HEK293 (cell line): ENCODE measurements around the gene CACNB4.

Experiments
- KLF7 ChIP-seq: fragments of 450-650 bp; formaldehyde crosslinking; IDR thresholded peaks from 2 replicates; pipeline ENCODE4 v1.5.1; 2016; ENCODE audit warnings: missing biosample characterization, missing genetic modification characterization, borderline replicate concordance
- YY1 ChIP-seq: fragments of 450-650 bp; formaldehyde crosslinking; IDR thresholded peaks from 2 replicates; pipeline ENCODE4 v1.5.1; 2018; ENCODE audit warnings: missing biosample characterization, missing genetic modification characterization
- ZBTB7A ChIP-seq: fragments of 450-650 bp; formaldehyde crosslinking; IDR thresholded peaks from 2 replicates; pipeline ENCODE4 v1.5.1; 2016; ENCODE audit warnings: low read depth, missing biosample characterization, missing genetic modification characterization
- ZNF184 ChIP-seq: fragments of 450-650 bp; IDR thresholded peaks from 2 replicates; pipeline ENCODE4 v1.5.1; 2018; ENCODE audit warnings: missing biosample characterization, mild to moderate bottlenecking, missing genetic modification characterization
- ZNF311 ChIP-seq: fragments of 450-650 bp; formaldehyde crosslinking; IDR thresholded peaks from 2 replicates; pipeline ENCODE4 v1.5.1; 2017; ENCODE audit warnings: missing biosample characterization, missing genetic modification characterization, borderline replicate concordance
- ZNF626 ChIP-seq: fragments of 450-650 bp; sonication (Bioruptor Pico); formaldehyde crosslinking; IDR thresholded peaks from 2 replicates; pipeline ENCODE4 v1.5.1; 2018; ENCODE audit warnings: missing biosample characterization, missing genetic modification characterization, inconsistent platforms
- TF ChIP-seq, protein P1 (sequence below): fragments of 450-650 bp; formaldehyde crosslinking; IDR thresholded peaks from 2 replicates; pipeline ENCODE4 v1.5.1; 2017; ENCODE audit warnings: missing biosample characterization, missing genetic modification characterization
- TF ChIP-seq, protein P2 (sequence below): sonication (generic); formaldehyde crosslinking; IDR thresholded peaks from 2 replicates; pipeline ENCODE4 v1.8.1; 2022; ENCODE audit warnings: mild to moderate bottlenecking, moderate library complexity, missing genetic modification reagents
- TF ChIP-seq, protein P3 (sequence below): fragments of 450-650 bp; formaldehyde crosslinking; IDR thresholded peaks from 2 replicates; pipeline ENCODE4 v1.5.1; 2017; ENCODE audit warnings: missing biosample characterization, missing genetic modification characterization
- TF ChIP-seq, protein P4 (sequence below): fragments of 450-650 bp; formaldehyde crosslinking; IDR thresholded peaks from 2 replicates; pipeline ENCODE4 v1.5.1; 2016; ENCODE audit warnings: missing biosample characterization, missing genetic modification characterization
- TF ChIP-seq, protein P5 (sequence below): fragments of 450-650 bp; formaldehyde crosslinking; IDR thresholded peaks from 2 replicates; pipeline ENCODE4 v1.5.1; 2016; ENCODE audit warnings: missing biosample characterization, missing genetic modification characterization
- TF ChIP-seq, protein P6 (sequence below): fragments of 450-650 bp; IDR thresholded peaks from 2 replicates; pipeline ENCODE4 v1.5.1; 2018; ENCODE audit warnings: missing biosample characterization, missing genetic modification characterization

DNA sequence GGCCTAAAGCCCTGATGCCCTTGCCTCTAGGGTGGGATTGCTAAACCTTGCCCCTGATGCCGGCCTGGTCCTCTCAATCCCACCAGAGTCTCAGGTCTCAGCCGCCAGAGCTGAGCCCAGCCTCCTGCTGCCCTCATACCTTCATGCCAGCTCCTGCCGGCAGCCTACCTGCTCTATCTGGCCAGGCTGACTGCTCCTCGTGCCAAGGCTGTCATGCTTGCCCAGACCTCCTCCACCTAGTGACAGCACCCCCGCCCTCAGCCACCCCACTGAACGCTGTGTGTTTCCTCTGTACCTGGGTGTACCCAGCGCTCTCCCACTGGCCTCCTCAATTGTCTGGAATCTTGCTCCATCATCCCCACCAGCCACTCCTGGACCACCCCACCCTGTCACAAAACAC is 120.1 kb downstream of the CACNB4 start:
- TF ChIP-seq ZNF626, result no peak
- no peak for TF ChIP-seq ZBTB7A
- TF ChIP-seq, protein P1, sequence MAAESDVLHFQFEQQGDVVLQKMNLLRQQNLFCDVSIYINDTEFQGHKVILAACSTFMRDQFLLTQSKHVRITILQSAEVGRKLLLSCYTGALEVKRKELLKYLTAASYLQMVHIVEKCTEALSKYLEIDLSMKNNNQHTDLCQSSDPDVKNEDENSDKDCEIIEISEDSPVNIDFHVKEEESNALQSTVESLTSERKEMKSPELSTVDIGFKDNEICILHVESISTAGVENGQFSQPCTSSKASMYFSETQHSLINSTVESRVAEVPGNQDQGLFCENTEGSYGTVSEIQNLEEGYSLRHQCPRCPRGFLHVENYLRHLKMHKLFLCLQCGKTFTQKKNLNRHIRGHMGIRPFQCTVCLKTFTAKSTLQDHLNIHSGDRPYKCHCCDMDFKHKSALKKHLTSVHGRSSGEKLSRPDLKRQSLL, result no peak
- no peak for TF ChIP-seq YY1 (tag by site-specific recombination)
- no peak for TF ChIP-seq KLF7
- TF ChIP-seq, protein P2, sequence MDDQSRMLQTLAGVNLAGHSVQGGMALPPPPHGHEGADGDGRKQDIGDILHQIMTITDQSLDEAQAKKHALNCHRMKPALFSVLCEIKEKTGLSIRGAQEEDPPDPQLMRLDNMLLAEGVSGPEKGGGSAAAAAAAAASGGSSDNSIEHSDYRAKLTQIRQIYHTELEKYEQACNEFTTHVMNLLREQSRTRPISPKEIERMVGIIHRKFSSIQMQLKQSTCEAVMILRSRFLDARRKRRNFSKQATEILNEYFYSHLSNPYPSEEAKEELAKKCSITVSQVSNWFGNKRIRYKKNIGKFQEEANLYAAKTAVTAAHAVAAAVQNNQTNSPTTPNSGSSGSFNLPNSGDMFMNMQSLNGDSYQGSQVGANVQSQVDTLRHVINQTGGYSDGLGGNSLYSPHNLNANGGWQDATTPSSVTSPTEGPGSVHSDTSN (CRISPR knock-in tag), result no peak
- TF ChIP-seq, protein P3, sequence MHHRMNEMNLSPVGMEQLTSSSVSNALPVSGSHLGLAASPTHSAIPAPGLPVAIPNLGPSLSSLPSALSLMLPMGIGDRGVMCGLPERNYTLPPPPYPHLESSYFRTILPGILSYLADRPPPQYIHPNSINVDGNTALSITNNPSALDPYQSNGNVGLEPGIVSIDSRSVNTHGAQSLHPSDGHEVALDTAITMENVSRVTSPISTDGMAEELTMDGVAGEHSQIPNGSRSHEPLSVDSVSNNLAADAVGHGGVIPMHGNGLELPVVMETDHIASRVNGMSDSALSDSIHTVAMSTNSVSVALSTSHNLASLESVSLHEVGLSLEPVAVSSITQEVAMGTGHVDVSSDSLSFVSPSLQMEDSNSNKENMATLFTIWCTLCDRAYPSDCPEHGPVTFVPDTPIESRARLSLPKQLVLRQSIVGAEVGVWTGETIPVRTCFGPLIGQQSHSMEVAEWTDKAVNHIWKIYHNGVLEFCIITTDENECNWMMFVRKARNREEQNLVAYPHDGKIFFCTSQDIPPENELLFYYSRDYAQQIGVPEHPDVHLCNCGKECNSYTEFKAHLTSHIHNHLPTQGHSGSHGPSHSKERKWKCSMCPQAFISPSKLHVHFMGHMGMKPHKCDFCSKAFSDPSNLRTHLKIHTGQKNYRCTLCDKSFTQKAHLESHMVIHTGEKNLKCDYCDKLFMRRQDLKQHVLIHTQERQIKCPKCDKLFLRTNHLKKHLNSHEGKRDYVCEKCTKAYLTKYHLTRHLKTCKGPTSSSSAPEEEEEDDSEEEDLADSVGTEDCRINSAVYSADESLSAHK, result no peak
- TF ChIP-seq, protein P4, sequence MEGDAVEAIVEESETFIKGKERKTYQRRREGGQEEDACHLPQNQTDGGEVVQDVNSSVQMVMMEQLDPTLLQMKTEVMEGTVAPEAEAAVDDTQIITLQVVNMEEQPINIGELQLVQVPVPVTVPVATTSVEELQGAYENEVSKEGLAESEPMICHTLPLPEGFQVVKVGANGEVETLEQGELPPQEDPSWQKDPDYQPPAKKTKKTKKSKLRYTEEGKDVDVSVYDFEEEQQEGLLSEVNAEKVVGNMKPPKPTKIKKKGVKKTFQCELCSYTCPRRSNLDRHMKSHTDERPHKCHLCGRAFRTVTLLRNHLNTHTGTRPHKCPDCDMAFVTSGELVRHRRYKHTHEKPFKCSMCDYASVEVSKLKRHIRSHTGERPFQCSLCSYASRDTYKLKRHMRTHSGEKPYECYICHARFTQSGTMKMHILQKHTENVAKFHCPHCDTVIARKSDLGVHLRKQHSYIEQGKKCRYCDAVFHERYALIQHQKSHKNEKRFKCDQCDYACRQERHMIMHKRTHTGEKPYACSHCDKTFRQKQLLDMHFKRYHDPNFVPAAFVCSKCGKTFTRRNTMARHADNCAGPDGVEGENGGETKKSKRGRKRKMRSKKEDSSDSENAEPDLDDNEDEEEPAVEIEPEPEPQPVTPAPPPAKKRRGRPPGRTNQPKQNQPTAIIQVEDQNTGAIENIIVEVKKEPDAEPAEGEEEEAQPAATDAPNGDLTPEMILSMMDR, result no peak
- no peak for TF ChIP-seq ZNF311 (tag by site-specific recombination)
- TF ChIP-seq, protein P5, sequence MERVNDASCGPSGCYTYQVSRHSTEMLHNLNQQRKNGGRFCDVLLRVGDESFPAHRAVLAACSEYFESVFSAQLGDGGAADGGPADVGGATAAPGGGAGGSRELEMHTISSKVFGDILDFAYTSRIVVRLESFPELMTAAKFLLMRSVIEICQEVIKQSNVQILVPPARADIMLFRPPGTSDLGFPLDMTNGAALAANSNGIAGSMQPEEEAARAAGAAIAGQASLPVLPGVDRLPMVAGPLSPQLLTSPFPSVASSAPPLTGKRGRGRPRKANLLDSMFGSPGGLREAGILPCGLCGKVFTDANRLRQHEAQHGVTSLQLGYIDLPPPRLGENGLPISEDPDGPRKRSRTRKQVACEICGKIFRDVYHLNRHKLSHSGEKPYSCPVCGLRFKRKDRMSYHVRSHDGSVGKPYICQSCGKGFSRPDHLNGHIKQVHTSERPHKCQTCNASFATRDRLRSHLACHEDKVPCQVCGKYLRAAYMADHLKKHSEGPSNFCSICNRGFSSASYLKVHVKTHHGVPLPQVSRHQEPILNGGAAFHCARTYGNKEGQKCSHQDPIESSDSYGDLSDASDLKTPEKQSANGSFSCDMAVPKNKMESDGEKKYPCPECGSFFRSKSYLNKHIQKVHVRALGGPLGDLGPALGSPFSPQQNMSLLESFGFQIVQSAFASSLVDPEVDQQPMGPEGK, result no peak
- TF ChIP-seq ZNF184, result no peak
- TF ChIP-seq, protein P6, sequence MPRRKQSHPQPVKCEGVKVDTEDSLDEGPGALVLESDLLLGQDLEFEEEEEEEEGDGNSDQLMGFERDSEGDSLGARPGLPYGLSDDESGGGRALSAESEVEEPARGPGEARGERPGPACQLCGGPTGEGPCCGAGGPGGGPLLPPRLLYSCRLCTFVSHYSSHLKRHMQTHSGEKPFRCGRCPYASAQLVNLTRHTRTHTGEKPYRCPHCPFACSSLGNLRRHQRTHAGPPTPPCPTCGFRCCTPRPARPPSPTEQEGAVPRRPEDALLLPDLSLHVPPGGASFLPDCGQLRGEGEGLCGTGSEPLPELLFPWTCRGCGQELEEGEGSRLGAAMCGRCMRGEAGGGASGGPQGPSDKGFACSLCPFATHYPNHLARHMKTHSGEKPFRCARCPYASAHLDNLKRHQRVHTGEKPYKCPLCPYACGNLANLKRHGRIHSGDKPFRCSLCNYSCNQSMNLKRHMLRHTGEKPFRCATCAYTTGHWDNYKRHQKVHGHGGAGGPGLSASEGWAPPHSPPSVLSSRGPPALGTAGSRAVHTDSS (tag by site-specific recombination), result no peak
